Measurements from ENCODE around the gene TRIO.

Gene TRIO

GRCh38 chr5:14327624-14328023 lies 184.5 kb downstream of the TRIO start:
- no peak overlapping the region for H3K4me3 ChIP-seq (ENCODE audit: low read depth in 1 of 2, low read length in 1 of 2)
- no peak overlapping the region for H3K27ac ChIP-seq
- no peaks in the 10 kb centered on the region for H3K27me3 ChIP-seq
- H3K4me1 ChIP-seq (ENCODE audit: control insufficient read depth in 1 of 2, insufficient read depth in 1 of 2, low read depth in 1 of 2, low read length in 1 of 2): peaks cover 36 to 49% of the 10 kb centered on the region in 2 experiments
- TF ChIP-seq CTCF (IDR thresholded peaks at IDR 0.05): no peak
- no peaks in the 10 kb centered on the region for H3K9me3 ChIP-seq
- H3K36me3 ChIP-seq: no peaks in the 10 kb centered on the region

- Histone ChIP-seq H3K27me3 (no peaks in the 10 kb centered on the region), H3K27ac (no peak overlapping the region), H3K4me3 (ENCODE audit: low read depth in 1 of 2, low read length in 1 of 2) (no peak overlapping the region), H3K36me3 (no peaks in the 10 kb centered on the region), H3K9me3 (no peaks in the 10 kb centered on the region), H3K4me1 (ENCODE audit: control insufficient read depth in 1 of 2, insufficient read depth in 1 of 2, low read depth in 1 of 2, low read length in 1 of 2) (peaks cover 36 to 49% of the 10 kb centered on the region in 2 experiments)
- TF ChIP-seq CTCF (IDR thresholded peaks at IDR 0.05): no peak
Observed at GRCh38 chr5:14328144-14328543, 185.0 kb downstream of the TRIO start.

- Histone ChIP-seq H3K4me3 (ENCODE audit: low read depth in 1 of 2, low read length in 1 of 2) (no peak overlapping the region), H3K27ac (no peak overlapping the region), H3K27me3 (no peaks in the 10 kb centered on the region), H3K4me1 (ENCODE audit: control insufficient read depth in 1 of 2, insufficient read depth in 1 of 2, low read depth in 1 of 2, low read length in 1 of 2) (peaks cover 32 to 42% of the 10 kb centered on the region in 2 experiments), H3K9me3 (no peaks in the 10 kb centered on the region), H3K36me3 (no peaks in the 10 kb centered on the region)
- no peak for TF ChIP-seq CTCF (IDR thresholded peaks at IDR 0.05)
Observed at GRCh38 chr5:14330291-14330690, 187.1 kb downstream of the TRIO start.

GRCh38 chr5:14330729-14331385 lies 187.7 kb downstream of the TRIO start:
- H3K4me3 ChIP-seq (ENCODE audit: low read depth in 1 of 2, low read length in 1 of 2): no peak overlapping the region
- TF ChIP-seq CTCF (IDR thresholded peaks at IDR 0.05): no peak
- H3K9me3 ChIP-seq: no peaks in the 10 kb centered on the region
- H3K36me3 ChIP-seq: no peaks in the 10 kb centered on the region
- H3K27ac ChIP-seq: peak overlapping the region; percentile 66
- H3K27me3 ChIP-seq: no peaks in the 10 kb centered on the region
- peaks cover 26 to 36% of the 10 kb centered on the region in 2 experiments for H3K4me1 ChIP-seq (ENCODE audit: control insufficient read depth in 1 of 2, insufficient read depth in 1 of 2, low read depth in 1 of 2, low read length in 1 of 2)

GRCh38 chr5:14331386-14331781 lies 188.2 kb downstream of the TRIO start:
- Histone ChIP-seq H3K27ac (peak overlapping the region; percentile 66), H3K36me3 (no peaks in the 10 kb centered on the region), H3K4me3 (ENCODE audit: low read depth in 1 of 2, low read length in 1 of 2) (peak overlapping the region in 1 of 2 experiments; percentile 14)

More at GRCh38 chr5:14331386-14331781, 188.2 kb downstream of the TRIO start:
- no peak for TF ChIP-seq CTCF (IDR thresholded peaks at IDR 0.05)
- Histone ChIP-seq H3K27me3 (no peaks in the 10 kb centered on the region), H3K9me3 (no peaks in the 10 kb centered on the region), H3K4me1 (ENCODE audit: control insufficient read depth in 1 of 2, insufficient read depth in 1 of 2, low read depth in 1 of 2, low read length in 1 of 2) (peaks cover 21 to 31% of the 10 kb centered on the region in 2 experiments)

Measured in neutrophil (primary cell).